ENCODE measurements around the gene PTPRE.

PTPRE gene, protein sequence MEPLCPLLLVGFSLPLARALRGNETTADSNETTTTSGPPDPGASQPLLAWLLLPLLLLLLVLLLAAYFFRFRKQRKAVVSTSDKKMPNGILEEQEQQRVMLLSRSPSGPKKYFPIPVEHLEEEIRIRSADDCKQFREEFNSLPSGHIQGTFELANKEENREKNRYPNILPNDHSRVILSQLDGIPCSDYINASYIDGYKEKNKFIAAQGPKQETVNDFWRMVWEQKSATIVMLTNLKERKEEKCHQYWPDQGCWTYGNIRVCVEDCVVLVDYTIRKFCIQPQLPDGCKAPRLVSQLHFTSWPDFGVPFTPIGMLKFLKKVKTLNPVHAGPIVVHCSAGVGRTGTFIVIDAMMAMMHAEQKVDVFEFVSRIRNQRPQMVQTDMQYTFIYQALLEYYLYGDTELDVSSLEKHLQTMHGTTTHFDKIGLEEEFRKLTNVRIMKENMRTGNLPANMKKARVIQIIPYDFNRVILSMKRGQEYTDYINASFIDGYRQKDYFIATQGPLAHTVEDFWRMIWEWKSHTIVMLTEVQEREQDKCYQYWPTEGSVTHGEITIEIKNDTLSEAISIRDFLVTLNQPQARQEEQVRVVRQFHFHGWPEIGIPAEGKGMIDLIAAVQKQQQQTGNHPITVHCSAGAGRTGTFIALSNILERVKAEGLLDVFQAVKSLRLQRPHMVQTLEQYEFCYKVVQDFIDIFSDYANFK

DNA sequence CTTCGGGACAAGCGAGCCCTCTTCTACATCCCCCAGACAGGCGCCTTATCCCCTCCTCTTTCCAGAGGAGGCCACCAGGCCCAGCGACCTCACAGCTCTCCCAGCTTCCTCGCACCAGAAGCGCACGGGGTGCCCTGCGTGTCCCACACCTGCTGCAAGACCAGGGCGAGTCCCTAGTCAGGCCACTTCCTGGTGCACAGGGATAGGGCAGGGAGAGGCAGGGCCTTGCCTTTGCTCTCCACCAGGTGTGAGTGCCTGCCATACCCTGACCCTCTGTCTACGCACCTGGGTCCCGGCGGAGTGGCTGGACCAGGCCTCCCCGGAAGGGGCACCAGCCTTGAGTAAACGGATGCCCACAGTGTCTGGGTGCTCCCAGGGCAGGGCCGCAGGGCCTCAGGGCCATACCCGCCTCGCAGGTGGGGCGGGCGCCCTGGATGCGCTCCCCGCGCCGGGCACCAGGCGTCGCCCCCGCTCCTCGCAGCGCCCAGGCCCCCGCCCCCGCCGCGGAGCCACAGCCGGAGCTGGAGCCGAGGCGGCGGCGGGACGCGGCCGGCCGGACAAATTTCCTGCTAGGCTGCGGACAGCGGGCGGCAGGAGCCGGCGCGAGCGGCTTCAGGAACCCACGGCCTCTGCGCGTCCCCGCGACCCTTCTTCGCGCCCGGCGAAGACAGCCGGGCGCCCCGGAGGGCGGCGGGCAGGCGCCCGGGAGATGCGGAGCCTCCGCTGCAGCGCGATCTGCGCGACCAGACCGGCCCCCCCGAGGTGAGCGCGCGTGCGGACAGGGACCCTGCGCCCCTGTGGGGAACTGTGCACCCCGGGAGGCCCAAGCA, at the start of gene PTPRE:
Gene PTPRE, plus strand, starts transcription at position 556 of the 830 bp plus-strand sequence. CDS start 133,779 bp downstream, outside the sequence.
- DNase-seq (peak; percentile 82), ATAC-seq (peak; percentile 94)

DNA sequence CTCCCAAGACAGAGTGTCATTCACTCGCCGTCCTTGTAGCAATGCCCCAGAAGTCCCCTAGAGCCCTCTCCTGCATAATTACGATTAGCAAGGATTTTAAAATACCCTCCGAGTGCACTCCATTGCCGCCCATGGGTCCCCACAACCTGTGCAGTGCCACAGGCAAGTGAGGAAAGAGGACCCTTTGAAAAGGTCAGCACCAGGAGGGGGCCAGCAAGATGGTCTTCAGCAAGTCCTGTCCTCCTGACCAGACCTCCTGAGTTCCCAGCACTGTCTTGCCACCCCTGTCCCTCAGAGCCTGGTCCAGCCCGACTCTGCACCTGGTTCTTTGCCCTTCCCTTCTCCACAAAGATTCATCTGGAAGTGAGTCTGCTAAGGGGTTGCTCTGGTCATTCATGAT, 46.3 kb upstream of the PTPRE start:
- DNase-seq (no peak), ATAC-seq (no peak)

DNA sequence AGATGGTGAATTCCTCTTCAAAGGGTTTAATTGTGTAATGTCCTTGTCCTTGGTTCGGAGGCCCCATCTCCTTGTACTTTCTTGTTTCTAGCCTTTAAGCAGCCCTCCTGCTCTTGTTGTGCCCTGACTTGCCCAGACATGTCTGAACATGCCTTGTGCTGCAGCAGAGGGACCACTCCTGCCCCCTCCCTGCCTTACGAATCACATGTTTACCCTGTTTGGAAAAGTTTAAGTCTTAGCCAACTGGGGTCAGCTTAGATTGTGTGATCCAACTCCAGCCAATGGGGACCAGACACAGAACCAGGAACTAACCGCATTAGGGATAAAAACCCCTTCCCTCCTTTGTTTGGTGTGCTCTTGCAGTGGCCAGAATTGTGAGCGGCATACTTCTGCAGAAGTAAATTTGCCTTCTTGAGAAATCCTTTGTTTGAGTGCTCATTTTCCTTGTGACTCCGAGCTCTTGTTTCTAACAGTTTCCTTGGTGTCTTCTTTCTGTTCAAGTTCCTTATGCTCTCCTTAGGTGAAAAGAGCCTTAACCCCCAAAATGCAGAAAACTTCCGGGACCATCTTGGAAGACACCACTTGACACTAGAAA, 43.6 kb upstream of the PTPRE start:
- DNase-seq (no peak), ATAC-seq (no peak)

DNA sequence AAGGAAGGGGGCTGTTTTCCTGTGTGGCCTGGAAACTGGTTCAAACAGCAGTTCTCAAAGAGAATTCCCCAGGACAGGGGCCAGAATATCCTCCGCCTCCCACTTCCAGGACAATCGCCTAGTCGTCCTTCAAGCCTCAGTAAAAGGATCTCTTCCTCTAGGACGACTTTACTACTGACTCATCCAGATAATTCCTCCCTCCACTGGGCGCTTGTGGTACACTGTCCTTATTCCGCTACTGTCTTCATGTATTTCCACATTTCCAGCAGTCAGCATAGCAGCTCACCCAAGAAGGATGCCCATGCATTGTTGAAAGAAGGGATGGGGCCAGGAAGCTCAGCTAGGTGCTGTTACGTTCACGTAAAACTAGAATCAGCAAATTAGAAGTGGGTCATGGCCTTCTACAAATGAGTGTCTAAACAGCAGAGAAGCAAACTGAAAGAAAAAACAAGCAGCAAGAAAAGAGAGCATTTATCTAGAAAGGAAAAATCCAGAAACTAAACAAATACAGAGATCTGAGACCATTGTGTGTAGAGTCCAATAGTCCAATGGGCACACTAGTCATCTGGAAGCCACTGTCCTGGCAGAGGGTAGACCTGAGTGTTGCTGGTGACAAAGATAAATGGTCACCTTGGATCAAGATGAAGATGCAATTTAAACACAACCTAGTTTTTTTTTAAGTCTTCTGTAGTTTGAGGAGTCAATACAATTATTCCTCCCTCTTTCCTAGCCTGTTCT, 40.5 kb upstream of the PTPRE start:
- ATAC-seq: no peak

DNA sequence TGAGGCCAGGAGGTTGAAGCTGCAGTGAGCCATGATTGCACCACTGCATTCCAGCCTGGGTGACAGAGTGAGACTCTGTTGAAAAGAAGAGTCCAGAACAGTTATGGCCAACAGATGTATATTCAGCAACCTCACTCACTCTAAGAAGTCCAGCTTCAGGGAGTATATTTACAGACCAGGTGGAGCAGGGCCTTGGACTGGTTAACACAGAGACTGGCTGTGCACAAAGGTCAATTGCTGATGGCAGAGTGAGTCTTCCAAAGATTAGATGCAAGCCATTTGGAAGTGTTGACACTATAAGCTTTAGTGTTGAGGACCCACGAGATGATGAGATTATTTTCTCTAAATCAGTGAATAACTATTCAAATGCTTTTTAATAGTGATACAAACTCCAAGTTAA, 39.1 kb upstream of the PTPRE start:
- no peak for ATAC-seq

More for the DNA sequence above, 40.5 kb upstream of the PTPRE start:
- DNase-seq: no peak

DNA sequence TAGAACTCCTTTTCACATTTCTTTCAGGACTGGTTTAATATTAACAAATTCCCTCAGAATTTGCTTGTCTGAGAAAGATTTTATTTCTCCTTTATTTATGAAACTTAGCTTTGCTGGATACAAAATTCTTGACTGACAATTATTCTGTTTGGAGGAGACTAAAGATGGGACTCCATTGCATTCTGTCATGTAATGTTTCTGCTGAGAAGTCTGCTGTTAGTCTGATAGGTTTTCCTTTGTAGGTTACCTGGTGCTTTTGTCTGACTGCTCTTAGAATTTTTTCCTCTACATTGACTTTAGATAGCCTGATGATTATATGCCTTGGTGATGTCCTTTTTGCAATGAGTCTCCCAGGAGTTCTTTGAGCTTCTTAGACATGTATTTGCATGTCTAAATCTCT, 37.6 kb upstream of the PTPRE start:
- DNase-seq (no peak), ATAC-seq (no peak)

More for the DNA sequence above, 39.1 kb upstream of the PTPRE start:
- no peak for DNase-seq

DNA sequence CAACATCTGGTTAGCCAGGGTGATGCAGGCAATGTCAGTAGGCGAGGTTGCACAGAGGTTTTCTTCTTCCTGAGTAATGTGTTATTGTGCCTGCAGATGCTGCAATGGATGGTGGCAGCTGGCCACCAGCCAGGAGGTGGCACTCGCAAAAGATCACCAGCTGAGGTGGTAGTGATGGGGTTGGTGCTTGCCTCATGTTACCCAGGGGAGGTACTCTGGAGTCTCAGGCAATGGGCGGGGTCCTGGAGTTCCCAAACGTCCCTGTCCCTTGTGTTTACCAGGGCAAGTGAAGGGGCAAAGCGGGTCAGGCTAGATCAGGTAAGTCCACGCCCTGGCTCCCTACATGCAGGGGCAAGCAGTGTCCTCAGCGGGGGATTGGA, 35.3 kb upstream of the PTPRE start:
- ATAC-seq (no peak), DNase-seq (no peak)

DNA sequence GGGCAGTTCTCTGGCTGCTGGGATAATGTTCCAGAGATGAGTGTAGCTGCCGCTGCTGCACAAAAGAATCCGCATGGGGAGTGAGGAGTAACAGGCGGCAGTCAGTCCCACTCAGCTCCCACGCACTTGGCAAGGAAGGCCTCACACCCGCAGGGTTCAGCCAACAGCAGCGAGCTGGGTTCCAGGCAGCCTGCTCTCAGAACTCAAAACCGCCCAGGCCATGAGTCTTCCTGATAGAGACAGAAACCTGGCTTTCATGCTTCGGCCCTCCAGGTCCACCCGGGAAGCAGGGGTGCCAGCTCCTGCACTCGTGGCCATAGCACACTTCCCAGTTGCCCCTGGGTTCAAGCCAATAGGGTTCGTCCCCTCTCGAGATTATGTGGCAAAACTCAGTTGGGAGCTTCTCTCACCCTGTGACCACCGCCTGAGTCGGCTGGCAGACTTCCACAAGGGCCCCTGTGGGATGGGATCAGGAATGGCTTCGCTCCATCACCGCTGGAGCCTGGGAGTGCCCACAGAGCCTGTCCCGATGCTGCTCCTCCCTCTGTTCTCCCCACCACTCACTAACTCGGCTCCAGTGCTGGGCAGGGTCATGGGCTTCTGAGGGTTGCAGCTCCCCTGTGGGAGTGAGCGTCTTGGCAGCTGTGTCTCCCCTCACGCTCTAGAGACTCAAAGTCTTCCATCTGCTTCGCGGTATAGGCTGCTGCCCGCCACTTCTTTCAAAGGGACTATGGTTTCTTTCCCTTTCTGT, 34.7 kb upstream of the PTPRE start:
- DNase-seq (no peak), ATAC-seq (peak; percentile 25)

DNA sequence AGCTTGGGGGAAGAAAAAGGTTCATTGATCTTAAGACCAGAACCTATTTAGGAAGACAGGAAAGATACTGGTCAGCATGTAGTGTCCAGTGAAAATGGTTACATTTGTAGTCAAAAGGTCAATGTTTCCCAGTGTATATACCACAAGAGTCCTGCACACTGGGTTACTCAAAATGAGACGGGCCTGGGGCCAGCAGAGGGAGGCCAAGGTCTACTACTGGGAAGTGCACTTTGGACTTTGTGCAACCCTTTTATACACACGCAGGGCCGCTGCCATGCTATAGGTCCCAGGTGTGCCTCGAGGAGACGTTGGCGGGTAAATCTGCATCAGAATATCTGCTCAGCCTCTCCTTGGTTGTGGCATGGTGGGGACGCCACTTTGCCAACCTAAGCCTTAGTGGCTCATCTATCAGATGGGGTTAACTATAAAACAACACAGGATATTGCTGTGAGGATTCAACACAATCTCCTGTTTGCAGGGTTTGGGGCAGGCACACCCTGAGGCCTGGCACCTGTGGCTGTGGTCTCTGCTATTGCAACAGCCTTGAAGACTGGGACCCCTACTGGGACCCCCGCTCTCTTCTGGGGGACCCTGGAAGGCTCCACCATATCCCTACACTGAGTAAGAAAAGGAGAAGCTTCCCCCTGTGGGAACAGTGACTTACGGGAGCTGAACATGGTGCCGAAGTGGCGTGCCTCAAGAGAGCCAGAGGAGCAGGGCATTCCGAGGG, 33.9 kb upstream of the PTPRE start:
- DNase-seq: no peak

DNA sequence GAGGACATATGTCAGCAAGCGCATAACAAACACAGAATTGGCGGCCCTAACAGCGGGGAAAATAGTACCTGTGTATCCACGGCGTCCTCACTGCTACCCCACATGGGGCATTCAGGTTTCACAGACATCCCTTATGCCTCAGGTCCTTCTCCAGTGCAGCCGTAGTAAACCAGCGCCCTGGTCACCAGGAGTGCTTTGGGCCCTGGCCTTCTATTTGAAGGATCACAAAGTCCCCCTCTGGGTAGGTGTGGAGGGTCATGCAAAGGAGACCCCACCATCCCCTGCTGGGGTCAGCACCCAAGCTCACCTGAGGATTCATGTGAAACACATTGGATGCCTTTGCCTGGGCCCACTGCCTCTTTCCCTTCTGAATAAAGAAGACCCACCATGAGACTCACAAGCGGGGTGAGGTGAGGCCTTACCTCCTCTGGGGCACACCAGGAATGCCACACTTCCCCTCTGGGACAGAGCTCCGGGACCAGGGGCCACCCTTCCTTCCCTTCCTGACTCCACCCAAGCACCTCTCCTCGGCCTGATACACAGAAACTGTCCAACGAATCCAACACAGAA, 32.9 kb upstream of the PTPRE start:
- no peak for ATAC-seq
- DNase-seq: no peak

More for the DNA sequence above, 33.9 kb upstream of the PTPRE start:
- ATAC-seq: no peak

DNA sequence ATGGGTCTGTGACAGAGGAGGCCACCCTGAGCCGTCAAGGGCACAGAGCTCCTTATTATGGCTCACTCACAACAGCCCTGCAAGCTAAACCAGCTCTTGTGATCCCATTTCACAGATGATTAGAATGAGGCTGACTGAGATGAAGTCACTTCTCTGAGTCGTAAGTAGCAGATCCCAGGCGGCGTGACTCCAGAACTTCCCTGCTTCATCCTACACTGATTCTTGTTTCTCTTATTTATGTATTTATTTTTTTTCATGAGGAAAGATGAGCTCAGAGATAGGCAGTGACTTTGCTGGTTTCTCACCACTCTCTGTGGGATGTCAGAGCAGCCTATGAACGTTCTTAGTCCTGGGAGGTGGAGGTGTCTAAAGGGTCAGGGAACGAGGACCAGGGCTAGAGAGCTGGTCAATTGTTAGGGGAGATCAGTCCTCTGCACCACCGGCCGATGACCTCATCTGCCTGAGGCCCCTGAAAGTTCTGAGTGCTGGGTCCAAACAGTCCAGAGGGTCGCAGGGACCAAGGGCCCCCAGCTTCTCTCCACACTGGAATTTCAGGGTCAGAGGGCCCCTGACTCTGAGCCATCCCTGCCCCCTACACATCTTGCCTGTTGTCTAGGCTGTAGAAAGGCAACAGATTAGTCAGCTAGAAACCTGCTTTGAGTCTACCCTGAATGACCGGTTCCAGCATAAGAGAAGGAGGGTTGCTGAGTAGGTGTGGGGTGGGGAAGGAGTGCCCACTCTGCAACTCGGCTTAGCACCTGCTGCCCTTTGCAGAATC, 32.0 kb upstream of the PTPRE start:
- ATAC-seq: no peak
- DNase-seq: no peak

DNA sequence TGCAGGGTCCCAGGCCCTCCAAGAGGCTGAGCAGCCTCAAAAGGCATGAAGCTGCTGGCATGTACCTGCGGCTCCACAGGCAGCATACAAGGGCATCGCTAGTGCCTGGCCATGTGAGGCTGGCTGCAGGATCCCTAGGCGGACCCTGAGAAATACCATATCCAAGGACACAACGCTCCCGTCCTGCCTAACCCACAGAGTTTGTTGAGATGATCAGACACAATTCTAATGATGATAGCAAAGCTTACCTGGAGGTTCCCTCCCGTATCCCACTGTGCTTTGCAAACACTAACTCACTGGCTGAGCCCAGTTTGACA, 31.5 kb upstream of the PTPRE start:
- DNase-seq (no peak), ATAC-seq (no peak)

DNA sequence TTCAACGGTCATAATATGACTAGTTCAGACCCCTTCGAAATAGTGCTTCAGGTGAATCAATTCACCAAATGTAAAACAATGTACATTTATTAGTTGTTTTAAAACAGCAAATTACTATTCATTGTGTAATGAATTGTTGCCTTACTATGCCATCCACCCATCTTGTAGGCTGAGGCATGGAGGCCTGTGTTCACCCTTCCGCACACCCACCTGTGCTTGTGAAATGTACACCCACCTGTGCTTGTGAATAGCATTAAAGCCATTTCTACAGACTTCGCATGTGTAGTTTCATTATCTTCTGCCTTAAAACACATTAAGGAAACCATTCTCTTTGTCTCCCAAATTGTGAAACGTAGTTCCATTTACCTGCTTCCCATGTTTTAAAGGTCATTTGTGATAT, 31.0 kb upstream of the PTPRE start:
- ATAC-seq (no peak), DNase-seq (no peak)

DNA sequence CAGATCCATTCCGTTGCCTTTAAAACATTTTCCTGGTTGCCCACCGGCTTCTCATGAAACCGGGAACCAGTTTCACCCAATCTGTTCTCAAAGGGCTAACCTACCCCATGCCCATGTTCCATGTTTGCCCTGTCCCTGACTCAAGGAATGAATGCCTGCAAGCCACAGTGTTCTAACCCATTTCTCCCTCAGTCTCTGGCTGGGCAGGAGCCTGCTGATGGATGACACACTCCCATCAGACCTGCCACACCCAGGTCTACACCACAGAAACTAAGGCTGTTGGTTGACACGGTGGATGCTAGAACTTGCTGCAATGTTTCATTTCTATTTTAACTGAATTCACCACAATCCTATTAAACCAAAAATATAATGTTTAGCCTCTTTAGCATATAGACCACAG, 29.8 kb upstream of the PTPRE start:
- DNase-seq (no peak), ATAC-seq (no peak)

DNA sequence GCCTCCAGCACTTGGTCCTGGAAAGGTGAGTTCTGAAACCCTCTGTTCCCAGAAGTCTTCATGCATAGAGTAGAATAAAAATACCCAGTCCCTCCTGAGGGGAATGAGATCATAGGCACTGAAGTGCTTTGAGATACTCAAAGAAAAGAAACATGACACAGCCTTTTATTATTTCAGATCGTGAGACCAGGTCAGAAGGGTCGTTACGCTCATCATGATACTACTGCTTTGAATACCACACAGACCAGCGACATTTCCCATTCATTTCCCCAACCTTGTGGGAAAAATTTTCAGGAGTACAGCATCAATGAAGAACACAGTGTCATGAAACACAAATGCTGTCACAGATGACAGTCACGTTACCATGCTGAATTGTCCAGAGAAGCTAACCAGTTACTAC, 29.2 kb upstream of the PTPRE start:
- ATAC-seq (no peak), DNase-seq (no peak)

DNA sequence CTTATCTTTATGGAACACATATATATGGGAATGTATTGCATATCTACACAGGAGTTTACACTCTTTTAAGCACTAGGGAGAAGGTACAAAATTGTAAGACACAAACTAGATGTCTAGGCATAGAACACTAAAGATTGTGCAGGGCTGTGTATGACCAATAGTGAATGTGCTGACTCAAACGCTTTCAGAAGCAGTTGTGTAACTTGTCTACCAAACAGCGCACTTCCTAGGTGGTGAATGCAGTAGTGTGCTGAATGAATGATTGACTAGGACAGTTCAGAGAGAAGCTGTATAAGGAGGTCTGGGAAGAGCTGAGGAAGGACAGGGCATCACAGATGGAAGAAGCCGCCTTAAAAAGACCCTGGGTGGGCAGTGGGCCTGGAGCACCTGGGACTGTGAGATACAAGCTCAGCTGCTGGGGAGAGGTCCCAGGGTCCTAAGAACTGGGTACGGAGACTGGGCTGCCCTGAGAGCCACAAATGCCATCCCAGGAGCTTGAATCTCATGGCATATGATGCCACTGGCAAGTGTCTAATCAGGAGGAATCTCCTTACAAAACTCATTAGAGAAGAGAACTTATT, 28.3 kb upstream of the PTPRE start:
- ATAC-seq: no peak
- no peak for DNase-seq

DNA sequence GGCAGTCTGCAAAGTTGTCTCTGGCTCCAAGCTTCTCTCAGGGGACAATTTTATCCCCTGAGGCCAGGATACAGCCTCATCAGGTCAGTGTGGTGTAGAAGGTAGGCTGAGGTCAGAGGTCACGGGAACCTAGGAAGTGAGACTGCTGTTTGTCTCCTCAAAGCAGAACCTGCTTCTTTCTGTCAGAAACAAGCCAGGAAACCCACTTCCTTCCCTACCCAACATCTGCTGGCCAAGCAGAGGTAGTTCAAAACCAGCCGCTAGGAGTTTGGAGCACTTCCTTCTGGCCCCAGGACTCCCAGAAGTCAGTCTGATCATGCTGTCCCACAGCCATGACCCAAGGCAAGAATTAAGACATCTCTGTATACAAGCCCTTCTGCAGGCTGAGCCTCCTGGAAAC, 26.3 kb upstream of the PTPRE start:
- ATAC-seq (no peak), DNase-seq (no peak)

DNA sequence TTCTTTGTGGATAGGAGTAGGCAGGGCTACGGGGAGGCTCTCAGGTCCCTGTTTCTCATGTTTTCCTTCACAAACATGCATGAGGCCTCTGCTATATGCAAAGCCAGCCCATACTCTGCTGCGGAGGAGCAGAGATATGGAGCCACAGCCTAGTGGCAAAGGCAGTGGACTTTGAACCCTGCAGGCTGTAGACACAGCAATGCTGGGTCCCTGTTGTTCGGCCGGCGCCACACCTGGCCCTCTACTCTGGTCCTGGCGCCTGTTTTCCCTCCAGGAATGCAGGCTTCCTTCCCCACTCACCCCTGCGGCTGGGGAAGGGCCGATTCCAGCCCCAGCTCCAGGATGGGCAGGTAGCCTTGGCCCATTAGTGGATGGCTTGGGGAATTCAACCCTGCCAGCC, 25.6 kb upstream of the PTPRE start:
- ATAC-seq (no peak), DNase-seq (no peak)

DNA sequence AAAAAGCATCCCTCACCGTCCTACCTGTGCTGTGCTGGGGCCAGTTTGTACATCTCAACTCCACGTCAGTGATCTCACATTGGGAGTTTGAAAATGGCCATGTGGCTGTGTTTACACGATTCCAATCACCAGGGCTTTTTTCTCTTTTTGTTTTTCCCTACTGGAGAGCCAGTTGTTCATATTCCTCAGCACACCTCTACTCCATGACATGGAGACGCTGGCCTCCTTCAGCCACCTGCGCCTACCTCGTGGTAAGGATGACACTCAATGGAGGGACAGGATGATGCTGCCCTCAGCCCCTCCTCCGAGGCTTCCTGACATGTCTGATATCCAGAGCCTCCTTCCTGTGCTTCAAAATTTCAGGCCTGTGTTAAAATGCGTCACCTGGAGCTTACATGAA, 24.5 kb upstream of the PTPRE start:
- DNase-seq (no peak), ATAC-seq (no peak)

Measured in stimulated activated naive CD8-positive, alpha-beta T cell treated with anti-CD3 and anti-CD28 coated beads, Interleukin-15, Interleukin-2, amounts not matched to agents 100 U/mL and 50 U/mL, for 24 hours (primary cell).